Right lobe of liver (tissue), 4 donors: ENCODE data around the gene PTPN13.

Source experiments
- CTCF ChIP-seq, 4 donors: fragments of 200-600 bp in 3 of 4; fragments of 450-650 bp in 1 of 4; IDR thresholded peaks; one replicate each; pipeline versions ENCODE4 v1.5.1 to v1.8.0; 2016 to 2022; ENCODE audit warnings: antibody characterized with exemption in 4 of 4, mild to moderate bottlenecking in 2 of 4
- POLR2A ChIP-seq: fragments of 450-650 bp; IDR thresholded peaks from one replicate; pipeline ENCODE4 v1.6.1; 2017; ENCODE audit warnings: antibody characterized with exemption, mild to moderate bottlenecking
- donor health status: DM: no; HTN: no; CAD: no.
- donor health status: DM: no; HTN: no; CAD: no.
- donor health status: DM: no; HTN: yes; CAD: no.

DNA sequence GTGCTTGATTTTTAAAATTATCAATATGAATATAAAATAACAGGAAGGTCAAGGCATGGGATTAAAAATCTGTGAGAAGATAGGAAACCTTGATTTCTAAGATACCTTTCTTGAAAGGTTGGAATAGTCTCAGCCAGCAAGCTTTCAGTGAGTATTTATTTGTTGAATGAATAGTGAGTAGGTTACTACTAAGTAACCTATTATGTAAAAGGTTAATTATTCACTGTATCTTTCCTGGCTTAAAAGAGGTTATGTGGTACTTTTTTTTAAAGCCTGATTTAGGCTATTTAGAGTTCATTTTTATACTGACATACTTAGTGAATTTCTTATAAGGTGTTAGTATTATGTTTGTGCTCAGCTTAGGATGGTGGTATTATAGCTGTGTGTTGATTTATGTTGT lies 123.5 kb downstream of the PTPN13 start:
- no peak for TF ChIP-seq CTCF (IDR thresholded peaks at IDR 0.05)
- TF ChIP-seq POLR2A: no peak
